Subcutaneous adipose tissue (tissue), 4 donors: Measurements from ENCODE around the gene MAP7D1. TPM values are rescaled to one million over a fixed set of nuclear protein-coding genes. Genes with fewer than 3 reads are reported as not detected.

Source experiments
- total RNA-seq, 4 donors: library from RNA; depleted of rRNA; stranded (reverse); fragments of >200 nt; gene quantifications; one replicate each; pipeline ENCODE4 v1.1.0, GENCODE V29; 2016
- TF ChIP-seq, protein P1 (sequence below): fragments of 450-650 bp; IDR thresholded peaks from one replicate; pipeline ENCODE4 v1.5.1; 2016; ENCODE audit warnings: low read depth, mild to moderate bottlenecking, control low read depth, antibody characterized with exemption, moderate library complexity

MAP7D1 gene
- total RNA-seq, 4 donors from 2014 or later, result 73.1 to 227 (median 77.9) TPM

DNA sequence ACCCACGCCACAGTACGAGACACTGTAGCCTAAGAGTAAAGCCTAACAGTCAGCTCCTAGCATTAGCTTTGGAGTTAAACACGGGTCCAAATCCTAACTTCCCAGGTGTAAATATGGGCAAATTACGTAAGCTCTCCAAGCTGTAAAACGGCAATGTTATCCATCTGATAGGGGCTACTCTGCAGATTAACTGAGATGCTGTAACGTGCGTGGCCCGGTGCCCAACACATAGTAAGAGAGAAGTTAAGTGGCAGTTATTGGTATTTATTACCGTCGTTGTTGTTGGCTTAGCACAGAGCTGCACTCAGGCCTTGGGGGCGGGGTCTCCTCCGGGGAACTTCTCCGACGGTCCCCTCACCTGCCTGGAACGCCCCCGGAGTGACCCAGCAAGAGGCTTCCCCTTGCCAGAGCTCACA lies 7.1 kb upstream of the MAP7D1 start:
- TF ChIP-seq, protein P1, sequence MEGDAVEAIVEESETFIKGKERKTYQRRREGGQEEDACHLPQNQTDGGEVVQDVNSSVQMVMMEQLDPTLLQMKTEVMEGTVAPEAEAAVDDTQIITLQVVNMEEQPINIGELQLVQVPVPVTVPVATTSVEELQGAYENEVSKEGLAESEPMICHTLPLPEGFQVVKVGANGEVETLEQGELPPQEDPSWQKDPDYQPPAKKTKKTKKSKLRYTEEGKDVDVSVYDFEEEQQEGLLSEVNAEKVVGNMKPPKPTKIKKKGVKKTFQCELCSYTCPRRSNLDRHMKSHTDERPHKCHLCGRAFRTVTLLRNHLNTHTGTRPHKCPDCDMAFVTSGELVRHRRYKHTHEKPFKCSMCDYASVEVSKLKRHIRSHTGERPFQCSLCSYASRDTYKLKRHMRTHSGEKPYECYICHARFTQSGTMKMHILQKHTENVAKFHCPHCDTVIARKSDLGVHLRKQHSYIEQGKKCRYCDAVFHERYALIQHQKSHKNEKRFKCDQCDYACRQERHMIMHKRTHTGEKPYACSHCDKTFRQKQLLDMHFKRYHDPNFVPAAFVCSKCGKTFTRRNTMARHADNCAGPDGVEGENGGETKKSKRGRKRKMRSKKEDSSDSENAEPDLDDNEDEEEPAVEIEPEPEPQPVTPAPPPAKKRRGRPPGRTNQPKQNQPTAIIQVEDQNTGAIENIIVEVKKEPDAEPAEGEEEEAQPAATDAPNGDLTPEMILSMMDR, result no peak

DNA sequence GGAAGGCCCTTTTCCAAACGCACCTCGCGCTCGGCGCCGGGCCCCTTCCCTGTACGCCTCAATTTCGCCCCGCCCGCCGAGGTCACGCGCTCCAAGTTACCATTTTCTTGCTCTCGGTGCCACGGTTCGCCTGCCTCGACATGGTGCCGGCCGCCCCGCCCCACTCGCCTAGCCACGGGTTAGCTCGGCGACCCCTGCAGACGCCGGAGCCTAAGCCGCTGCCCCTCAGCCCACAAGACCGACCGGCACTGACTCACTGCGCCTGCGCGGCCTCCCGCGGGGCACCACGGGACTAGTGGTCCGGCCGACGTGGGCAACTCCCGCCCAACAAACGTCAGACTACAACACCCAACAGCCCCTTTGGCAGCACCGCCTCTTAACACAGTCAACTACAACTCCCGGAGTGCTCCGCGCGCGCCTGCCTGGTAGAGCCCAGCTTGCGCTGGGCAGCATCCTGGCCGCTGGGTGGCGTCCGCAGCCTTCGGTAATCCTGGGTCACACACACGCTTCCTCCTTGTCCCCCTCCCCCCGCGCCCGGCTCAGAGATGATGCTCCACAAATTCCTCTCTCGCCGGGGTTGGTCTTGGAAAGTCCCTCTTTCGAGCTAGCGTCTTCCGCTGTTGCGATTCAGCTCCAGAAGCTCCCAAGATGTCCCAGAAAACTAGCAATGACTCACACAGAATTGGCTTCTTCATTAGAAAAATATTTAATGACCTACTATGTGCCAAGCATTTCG lies 6.6 kb upstream of the MAP7D1 start, which contains the start of gene TRAPPC3:
TRAPPC3 (minus strand) TSS at position 250 of the 736 bp plus-strand sequence; CDS start at position 142, 108 bp downstream.
- TF ChIP-seq, protein P1, result no peak

DNA sequence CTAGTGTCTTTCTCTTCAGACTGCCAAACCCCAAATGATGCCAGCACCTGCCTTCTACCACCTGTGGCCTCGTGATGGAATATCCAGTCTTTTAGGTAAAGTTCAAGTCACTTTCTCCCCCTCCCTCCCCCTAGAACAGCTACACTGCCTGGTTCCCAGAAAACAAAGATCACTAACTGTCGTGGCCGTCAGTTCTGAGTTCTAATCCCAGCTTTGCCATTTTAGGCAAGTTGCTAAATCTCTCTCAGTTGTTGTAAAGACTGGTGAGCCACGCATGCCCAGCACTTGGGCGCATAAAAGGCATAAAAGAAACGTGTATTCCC lies 6.0 kb upstream of the MAP7D1 start:
- TF ChIP-seq, protein P1, result no peak

DNA sequence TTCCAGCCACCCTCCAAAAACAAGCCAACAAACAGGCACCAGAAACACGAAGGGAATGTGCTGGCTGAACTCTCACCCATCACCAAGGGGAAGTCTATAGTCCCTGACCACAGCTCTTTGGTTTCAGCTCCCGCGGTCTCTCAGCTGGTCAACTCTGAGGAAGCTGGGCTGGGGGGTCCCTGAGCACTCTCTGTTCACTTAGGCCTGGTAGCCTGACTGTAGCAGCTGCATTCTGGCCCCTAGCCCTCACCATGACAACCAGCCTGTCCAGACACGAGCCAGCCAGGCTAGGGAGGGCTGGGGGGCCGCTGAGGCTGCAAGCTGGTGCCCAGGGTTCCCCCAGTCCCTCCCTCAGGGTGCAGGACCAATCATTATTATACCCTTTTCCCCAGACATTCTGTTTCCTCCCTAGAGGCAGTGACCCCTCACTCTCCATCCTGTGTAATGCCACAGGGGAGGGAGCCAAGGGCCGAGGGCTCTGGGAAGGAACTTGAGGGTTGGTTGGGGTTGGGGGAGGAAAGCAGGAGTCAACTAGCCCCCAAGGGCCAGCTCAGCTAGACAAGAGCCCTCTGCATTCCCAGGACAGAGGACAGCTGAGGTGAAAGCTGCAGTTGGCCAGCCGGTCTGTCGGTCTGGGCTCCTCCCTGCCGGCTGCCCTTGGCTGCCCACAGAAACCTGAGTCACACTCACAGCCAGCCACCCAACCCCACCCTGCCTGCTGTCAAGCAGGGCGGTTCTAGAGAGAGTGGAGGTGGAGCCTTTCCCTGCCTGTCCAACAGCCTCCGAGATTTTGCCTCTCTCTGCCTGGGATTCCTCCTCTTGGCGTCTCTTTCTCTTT lies 5.4 kb upstream of the MAP7D1 start:
- TF ChIP-seq, protein P1, result no peak

DNA sequence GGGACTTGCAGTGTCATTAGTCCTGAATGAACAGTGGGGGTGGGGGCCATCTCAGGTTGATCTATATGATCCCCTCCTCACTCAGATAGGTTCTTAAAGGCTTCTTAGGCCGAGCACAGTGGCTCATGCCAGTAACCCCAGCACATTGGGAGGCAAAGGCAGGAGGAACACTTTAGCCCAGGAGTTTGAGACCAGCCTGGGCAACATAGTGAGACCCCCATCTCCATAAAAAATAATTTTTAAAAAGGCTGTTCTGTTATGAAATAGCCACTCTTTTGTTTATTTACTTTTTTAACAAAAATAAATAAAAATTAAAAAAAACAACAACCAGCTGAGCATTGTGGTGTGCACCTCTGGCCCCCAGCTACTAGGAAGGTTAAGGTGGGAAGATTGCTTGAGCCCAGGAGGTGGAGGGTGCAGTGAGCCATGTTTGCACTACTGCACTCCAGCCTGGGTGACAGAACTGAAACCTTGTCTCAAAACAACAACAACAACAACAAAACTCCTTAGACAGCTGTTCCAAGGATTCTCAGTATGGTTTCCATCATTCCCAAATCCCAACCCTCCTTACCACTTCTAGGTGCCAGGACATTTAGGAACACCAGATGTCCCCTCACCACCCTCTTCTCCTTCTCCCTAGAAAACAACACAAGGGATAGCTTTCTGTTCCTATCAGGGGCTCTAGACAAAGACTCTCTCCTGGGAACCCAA lies 4.7 kb upstream of the MAP7D1 start:
- TF ChIP-seq, protein P1, result no peak

DNA sequence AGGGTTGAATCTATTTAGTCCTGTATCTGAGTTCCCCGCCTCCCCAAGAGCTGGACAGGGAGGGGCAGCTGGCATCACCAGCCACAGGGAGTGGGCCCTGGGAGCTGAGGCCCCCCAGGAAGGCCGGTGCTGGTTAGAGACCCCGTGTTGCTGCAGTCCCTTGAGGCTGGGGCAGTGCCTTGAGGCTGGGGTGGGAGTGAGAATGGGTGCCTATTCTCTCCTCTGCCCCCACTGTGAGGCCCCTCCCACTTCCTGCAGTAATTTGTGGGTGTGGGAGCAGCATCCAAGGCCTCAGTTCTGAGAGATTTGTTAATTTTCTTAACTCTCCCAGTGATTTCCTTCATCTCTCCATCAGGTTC lies 4.1 kb upstream of the MAP7D1 start:
- TF ChIP-seq, protein P1, result no peak

DNA sequence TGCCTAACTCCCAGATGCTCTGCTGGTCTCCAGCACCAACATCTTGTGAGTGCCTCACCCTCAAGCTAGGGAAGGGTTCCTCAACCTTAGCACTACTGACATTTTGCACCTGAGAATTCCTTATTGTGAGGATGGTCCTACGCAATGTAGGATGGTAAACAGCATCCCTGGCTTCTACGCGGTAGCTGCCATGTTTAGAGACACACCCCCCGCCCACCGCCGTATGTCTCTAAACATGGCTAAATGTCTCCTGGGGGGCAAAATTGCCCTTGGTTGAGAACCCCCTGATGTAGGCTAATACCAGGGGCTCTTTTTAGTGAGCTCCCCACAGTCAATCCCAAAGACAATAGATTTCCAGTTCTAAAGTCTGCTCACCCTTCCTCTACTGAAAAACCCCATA lies 2.5 kb upstream of the MAP7D1 start:
- TF ChIP-seq, protein P1, result no peak
